CD4-positive, alpha-beta T cell treated with Interleukin-15 for 4 hours (primary cell): ENCODE data around the gene ADSS2.
"Not testable (repeated sequence)": the region's sequence is repeated elsewhere in the genome, so short reads cannot be mapped to it uniquely, and the experiment has no call there.

ENCODE experiments used
- DNase-seq: peaks from one replicate; pipeline ENCODE4 v3.0.0-alpha.2; 2020; ENCODE audit warnings: low spot score

Gene ADSS2

DNA sequence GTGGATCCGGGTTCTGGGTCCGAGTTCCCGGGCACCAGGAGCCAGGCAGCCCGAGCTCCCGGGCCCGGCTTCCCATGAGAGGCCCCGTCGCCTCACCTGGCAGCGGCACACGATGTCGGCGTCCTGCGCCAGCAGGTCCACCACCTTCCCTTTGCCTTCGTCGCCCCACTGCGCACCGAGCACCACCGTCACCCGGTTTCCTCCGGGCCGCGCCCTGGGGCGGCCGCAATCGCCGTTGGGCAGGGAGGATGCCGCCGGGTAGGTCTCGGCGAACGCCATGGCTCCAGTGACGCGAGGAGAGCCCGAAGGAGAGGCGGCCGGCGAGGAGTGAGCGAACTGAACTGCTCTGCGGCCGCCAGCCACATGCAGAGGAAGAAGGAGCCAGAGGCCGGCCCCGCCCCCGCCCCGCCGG is at the start of gene ADSS2:
ADSS2 (minus strand) TSS at position 371 of the 412 bp plus-strand sequence; CDS start at position 279, 92 bp downstream.
- DNase-seq = no peak

DNA sequence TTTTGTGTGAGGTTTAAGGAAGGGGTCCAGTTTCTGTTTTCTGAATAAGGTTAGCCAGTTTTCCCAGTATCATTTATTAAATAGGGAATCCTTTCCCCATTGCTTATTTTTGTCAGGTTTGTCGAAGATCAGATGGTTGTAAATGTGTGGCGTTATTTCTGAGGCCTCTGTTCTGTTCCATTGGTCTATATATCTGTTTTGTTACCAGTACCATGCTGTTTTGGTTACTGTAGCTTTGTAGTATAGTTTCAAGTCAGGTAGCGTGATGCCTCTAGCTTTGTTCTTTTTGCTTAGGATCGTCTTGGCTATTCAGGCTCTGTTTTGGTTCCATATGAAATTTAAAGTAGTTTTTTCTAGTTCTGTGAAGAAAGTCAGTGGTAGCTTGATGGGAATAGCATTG is 48.8 kb upstream of the ADSS2 start:
- not testable (repeated sequence) for DNase-seq

DNA sequence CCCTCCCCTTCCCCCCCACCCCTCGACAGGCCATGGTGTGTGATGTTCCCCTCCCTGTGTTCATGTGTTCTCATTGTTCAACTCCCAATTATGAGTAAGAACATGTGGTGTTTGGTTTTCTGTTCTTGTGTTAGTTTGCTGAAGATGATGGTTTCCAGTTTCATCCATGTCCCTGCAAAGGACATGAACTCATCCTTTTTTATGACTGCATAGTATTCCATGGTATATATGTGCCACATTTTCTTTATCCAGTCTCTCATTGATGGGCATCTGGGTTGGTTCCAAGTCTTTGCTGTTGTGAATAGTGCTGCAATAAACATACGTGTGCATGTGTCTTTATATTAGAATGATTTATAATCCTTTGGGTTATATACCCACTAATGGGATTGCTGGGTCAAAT is 47.8 kb upstream of the ADSS2 start:
- DNase-seq = not testable (repeated sequence)

DNA sequence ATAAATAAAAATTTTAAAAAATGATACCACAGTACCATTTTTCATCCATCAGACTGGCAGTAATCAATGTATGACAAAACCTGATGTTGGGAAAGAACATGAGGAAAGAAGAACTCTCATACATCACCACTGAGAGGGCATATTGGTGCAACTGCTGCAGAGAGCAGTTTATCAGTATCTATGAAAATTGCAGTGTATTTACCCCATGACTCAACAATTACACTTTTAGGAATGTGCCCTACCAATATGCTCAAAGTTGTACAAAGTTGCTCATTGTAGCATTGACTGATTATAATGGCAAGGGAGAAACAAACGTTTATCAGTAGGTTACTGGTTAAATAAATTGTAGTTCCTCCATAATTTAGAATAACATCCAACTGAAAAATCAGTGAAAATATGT is 46.1 kb upstream of the ADSS2 start:
- no peak for DNase-seq

DNA sequence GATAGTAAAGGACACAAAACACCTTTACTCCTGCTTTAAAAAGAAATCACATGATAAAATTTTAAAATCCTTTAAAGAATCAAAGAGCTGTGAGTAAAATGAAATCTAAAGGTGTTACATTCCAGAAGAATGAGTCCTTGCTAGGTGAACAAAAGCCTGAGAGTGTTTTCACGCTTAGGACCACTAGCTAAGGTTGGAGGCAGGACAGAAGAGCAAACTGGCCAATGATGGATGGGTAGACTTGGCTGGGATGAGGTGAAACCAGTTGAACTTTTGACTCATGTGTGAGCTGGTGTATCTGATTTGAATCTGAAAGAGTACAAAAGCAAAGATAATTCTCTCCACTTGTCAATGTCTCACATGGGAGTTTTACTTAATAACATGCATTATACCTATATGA is 44.5 kb upstream of the ADSS2 start:
- no peak for DNase-seq

DNA sequence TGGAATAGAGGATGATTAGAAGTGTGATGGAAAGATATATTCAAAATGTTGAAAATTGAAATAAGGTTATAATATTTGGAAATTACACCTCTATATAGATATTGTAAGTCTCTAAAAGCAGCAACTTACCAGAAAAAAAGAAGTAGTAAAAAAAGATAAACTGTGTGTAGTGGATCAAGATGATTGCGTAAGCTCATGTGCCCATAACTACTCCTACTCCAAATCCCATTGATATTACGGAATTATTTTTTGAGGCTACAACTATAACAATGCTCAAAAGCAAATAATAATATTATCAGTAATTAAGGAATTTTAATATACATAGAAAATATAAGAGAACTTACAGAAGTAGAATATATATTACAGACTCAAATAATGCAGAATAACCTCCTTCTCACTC is 42.9 kb upstream of the ADSS2 start:
- no peak for DNase-seq

DNA sequence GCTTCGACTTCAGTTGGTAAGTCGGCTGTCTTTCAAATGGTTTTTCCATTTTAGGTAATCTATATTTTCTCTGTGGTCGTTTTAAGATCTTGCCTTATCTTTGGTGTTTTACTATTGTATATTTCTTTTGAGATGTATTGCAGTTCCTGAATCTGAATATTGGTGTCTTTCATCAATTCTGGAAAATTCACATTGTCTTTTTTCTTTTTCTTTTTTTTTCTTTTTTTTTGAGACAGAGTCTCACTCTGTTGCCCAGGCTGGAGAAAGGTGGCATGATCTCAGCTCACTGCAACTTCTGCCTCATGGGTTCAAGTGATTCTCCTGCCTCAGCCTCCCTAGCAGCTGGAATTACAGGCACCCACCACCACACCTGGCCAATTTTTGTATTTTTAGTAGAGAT is 33.3 kb upstream of the ADSS2 start:
- DNase-seq = not testable (repeated sequence)

DNA sequence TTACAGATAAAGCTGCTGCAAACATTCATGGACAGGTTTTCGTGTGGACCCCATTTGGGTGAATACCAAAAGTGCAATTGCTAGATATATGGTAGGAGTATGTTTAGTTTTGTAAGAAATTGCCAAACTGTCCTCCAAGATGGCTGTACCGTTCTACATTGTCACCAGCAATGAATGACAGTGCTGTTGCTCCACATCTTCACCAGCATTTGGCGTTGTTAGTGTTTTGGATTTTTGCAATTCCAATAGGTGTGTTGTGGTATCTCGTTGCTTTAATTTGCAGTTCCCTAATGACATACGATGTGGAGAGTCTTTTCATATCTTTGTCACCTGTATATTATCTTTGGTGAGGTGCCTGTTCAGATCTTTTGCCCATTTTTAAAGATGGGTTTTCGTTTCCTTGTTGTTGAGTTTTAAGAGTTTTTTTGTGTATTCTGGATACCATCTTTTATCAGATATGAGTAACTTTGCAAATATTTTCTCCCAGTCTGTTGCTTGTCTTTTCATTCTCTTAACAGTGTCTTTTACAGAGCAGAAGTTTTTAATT is 21.4 kb upstream of the ADSS2 start:
- no peak for DNase-seq

DNA sequence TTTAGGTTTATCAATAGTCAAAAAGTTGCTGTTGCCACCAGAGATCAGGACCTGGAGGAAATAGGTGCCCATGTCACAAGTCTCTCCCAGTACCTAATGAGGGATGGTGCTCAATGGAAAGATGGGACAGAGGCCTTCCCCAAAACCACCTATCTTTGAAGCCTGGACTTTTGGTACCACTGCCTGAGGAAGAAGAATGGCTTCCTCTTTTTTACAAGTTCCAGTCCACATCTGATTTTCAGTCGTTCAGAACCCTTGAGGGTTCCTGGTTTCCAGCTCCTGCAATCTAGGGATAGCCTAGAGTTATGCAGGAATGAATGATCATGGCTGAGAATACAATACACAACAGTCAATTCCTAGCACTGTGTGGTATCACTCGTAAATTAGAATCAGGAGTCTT is 15.0 kb upstream of the ADSS2 start:
- no peak for DNase-seq

DNA sequence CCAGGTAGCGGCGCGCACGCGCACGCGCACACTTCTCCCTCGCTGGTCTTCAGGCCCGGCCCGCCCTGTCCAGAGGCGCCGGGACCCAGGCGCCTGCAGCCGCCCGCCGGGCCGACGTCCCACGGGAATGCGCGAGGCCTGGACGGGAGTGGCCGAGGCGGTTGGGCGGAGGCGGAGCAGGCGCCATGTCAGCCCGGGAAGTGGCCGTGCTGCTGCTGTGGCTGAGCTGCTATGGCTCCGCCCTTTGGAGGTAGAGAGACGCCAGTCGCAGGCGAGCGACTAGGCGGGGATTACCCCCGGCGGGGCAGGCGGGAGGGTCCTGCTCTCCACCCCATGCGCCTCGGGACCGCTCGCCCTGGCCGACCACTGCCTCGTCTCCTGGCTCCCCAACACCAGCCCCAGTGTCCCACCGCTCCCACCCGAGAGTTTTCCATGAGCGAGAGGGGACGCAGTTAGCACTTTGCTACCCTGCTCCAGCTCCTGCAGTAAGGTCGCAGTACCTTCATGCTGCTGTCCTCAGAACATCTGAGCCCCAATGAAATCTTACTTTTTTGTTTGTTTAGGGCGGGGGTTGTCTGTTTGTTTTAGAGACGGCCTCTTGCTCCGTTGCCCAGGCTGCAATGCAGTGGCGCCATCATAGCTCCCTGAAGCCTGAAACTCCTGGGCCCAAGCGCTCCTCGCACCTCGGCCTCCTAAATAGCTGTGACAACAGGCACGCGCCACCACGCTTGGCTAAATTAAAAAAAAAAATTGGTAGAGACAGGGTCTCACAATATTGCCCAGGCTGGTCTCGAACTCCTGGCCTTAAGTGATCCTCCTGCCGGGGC is 9.7 kb upstream of the ADSS2 start, which contains the start of gene CATSPERE:
CATSPERE (plus strand) TSS at position 29 of the 827 bp plus-strand sequence; CDS start at position 186, 157 bp downstream.
- DNase-seq = peak; percentile 75

DNA sequence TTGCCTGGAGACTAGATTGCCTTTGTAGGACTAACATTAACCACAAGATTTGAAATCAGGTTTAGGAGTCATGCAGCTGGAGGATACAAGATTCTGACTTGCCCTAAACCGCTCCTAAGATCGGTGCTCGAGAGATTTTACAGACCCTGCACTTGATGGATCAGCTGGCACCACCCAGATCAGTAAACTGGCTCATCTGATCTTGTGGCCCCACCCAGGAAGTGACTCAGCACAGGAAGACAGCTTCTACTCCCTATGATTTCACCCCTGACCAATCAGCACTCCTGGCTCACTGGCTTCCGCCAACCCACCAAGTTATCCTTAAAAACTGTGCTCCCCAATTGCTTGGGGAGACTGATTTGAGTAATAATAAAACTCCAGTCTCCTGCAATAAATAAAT is 8.5 kb upstream of the ADSS2 start:
- DNase-seq = peak; percentile 25

DNA sequence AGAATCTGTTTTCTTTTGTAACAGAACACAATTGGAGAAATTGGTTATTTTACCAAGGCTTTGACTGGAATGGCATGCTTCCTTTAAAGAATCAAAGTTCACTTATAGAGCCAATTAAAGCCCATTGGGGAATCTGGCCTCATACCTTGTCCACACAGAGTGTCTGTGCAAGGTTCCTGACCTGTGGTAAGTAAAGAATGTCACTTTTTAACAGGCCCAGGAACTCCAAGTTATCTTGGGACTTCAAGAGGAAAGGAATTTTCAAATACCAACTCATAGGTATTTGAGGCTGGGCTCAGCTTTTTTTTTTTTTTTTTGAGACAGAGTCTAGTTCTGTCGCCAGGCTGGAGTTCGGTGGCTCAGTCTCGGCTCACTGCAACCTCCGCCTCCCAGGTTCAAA is 7.1 kb upstream of the ADSS2 start:
- no peak for DNase-seq

DNA sequence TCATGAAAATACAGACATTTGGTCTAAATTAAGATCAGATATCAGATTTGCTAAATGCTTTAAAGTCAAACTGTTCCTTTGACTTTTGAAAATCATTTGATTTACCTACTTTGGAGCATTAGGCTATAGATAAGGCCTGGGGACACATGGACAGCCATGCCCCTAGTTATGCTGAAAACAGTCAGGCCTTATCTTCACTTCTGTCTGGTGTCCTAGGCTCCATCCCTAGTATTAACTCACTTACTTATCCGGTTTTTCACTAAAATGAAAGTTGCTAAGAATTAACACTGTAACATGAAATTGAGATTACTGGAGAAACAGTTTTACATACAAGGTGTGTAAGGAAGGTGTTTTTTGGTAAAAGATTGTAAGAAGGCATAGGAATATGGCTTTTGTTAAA is 4.9 kb upstream of the ADSS2 start:
- DNase-seq = no peak

DNA sequence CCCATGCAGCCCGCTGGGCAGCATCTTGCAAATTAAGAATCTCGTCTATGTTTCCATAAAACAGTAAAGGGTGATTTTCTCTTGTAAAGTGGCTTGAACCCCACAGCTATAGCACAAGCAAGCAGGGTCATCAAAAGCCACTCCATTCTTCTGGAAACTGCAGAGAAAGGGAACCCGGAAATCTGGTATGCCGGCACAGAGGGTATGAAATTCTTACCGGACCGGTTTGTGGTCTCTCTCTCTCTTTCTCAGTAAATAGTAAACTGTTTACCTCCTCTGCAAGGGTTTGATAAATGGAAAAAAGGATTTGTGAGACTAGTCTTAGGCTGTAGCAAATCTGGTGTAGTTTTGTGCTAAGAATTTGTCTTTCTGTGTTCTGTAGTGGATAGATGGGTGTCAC is 2.7 kb upstream of the ADSS2 start:
- no peak for DNase-seq

DNA sequence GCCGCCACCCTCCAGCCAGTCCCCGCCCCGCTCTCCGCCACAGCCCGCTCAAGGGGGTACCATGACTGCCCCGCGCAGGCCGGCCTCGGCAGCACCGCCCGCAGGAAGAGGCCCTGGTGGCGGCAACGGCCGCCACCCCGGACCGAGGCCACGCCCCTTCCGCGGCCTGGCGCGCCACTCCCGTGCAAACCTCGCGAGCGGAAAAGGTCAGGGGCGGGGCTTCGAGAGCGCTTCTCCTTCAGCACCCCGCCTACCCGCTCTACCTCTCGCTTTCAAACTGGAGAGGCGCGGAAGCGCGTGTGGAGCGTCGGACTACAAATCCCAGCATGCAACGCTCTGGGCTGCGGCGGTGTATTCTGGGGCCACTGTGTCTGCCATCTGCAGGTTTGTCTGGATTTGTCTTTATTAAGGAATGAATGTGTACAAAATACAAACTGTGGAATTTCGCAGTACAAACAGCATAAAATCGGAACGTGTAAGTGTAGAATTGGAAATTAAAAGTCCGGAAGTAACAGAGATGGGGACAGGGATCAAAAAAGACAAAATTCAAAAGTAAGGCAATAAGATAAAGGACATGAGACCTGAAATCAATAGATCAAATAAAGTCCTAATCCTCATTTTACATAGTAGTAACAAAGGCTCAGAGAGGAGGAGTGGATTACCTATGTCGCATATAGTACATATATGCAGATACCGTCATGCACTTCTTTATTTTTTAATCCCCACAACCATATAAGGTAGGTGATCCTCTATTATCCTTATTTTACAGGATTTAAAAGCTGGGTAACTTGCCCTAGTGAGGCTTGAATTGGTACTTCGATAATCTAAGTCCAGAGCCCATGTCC is 464 bp upstream of the ADSS2 start:
- peak; percentile 99 for DNase-seq

DNA sequence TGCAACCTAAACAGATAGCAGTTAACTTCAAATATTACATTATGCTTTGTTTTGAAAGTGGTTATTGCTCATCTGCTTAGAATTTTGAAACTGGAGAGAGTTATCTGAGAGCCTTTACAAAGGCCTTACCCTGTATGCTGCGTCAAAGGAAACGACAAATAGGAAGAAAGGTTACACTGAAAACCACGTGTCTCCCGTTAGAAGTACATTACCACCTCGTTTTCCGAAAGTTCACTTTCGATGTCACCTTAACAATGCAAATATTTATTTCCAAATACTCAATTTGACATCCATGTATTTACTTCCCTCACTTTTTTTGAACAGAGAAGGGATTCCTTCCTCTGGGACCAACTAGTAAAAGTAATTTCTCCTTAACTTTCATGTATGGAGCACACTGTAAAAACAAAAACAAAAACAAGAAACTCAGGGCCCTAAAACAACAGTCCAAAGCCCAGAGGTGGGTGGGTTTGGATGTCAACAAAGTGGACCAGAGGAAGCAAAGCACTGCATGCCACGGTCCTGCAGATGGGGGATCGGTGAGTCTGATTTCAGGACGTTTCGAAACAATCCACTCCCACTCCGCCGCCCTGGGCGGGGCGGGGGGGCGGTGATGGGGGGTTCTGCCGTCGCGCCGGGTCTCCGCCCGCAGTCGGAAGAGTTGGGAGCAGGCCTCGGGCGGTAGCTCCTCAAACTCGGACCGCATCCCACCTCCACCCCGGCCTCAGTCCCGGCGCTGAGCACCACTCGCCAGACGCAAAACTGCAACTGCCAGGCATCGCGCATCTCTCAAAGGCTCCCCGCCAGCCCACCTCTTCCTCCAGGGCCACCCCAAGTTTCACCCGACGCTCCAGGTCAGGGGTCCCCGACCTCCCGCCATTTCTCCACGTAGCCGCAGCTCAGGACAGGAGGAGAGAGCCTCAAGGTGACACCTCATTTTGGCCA is 841 bp downstream of the ADSS2 start:
- DNase-seq = peak; percentile 56

DNA sequence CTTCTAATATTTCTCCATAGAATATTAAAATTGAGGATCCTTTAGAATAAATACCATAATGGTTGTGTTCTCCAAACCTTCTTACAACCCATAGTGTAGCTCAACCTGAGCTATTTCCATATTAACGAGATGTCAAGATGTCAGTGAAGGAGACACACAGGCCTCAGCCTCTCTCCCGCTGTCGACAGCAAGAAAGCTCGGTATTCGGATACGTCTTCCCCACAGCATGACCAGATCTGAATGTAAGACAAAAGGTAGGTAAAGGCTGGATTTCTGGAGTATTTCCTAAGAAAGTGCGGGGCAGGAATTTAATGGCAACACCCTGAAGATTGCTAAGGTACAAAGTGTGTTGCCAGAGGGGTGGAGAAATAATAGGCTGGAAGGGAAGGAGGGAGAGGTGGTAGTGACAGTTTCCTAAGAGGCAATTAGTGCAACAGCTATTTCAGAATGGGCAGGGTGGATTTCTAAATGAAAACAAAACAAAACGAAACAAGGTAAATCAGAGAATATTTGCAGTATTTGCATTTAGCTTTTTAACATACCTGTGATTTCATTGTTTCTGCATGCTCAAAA is 1.7 kb downstream of the ADSS2 start:
- DNase-seq = no peak

DNA sequence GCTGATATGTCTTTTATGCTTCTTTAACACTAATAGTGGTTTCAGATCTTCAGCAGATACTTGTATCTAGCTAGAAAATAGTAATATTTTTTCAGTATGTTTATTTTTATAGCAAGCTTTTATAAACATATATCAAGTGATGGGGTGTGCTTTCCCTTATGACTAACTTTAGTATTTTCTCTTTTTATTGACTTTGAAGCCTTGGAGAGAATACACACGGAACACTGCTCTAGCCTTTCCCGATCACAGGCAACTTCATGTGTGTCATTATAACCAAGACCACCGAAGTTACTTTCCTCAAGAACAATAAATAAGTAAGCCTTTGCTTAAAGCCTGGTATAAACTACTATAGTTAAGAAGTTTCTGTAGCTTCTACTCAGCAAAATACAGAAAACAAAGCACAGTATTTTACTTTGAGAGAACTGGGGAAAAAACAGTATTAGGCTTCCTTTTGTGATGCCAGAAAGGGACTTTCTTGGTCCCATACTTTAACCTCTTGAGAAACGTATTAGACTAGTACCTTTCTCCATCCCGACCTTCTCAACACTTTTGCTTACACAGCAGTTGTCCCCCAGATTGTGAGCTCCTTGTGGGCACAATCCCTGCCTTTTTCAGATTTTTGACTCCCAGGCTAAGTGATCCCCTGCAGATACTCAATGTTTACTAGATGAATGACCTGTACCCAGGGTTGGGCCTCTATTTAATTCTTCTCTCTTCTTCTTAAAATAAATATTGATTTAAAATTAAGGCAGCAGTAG is 3.3 kb downstream of the ADSS2 start:
- DNase-seq = no peak

DNA sequence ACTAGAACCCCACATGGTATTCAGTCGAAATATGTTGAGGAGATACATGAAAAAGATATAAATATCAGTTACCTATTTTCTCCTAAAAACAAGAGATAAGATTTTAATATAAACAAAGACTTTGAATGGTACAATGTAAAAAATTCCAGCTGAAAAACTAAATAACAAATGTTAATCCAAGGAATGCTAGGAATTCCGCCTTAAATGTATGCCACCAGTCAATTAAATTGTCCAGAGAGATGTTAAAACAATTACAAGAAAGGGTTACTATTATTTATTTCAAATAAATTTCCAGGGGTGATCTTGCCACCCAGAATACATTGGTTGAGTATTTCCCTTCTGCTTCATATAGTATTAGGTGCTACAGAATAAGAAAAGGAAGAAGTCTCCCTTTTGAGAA is 4.2 kb downstream of the ADSS2 start:
- no peak for DNase-seq

DNA sequence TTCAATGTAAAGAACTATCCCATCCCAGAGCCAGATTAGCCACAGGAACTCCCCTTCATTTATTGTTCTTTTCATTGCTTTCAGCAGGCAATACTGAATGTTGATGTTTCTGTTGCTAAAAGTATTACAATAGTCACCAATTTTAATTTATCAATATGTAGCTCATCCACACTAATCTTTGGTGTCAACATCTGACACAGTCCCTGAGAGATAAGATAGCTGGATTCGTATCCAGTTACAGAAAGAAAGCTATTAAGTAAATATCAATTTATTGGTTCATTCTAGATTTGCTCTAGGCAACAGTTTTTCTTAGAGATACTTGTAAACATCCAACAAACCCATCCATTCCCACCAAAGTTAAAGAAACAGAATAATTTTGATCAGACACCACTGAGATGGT is 4.7 kb downstream of the ADSS2 start:
- no peak for DNase-seq
